Measurements from ENCODE around the gene BANK1.

DNA sequence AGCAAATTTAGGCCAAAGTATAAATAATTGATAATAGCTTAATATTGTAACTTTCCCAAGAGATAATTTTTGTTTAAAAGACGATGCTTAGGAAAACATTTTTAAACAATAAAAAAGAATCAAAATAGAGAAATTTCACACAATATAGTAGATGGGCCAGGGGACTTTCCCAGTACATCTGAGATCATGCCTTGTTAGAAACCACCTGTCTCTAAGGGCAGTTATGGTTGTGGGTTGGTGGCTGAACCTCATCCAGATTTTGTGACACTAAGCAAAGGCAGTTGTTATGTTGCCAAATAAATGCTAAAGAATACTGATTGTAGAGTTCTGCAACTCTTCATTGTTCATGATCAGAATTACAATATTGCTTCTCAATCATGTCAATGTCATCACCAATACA lies 270.6 kb downstream of the BANK1 start:
- TF ChIP-seq RAD21 (IDR thresholded peaks at IDR 0.05; ENCODE audit: low read length) (no peak), TAF1 (IDR thresholded peaks at IDR 0.05; ENCODE audit: borderline replicate concordance, low read depth, low read length) (no peak), POLR2AphosphoS5 (IDR thresholded peaks at IDR 0.05; ENCODE audit: low read depth, low read length) (no peak), RFX5 (IDR thresholded peaks at IDR 0.05; ENCODE audit: low read length) (no peak), FOXM1 (IDR thresholded peaks at IDR 0.05; ENCODE audit: low read depth) (no peak)
- TF ChIP-seq, protein P1, sequence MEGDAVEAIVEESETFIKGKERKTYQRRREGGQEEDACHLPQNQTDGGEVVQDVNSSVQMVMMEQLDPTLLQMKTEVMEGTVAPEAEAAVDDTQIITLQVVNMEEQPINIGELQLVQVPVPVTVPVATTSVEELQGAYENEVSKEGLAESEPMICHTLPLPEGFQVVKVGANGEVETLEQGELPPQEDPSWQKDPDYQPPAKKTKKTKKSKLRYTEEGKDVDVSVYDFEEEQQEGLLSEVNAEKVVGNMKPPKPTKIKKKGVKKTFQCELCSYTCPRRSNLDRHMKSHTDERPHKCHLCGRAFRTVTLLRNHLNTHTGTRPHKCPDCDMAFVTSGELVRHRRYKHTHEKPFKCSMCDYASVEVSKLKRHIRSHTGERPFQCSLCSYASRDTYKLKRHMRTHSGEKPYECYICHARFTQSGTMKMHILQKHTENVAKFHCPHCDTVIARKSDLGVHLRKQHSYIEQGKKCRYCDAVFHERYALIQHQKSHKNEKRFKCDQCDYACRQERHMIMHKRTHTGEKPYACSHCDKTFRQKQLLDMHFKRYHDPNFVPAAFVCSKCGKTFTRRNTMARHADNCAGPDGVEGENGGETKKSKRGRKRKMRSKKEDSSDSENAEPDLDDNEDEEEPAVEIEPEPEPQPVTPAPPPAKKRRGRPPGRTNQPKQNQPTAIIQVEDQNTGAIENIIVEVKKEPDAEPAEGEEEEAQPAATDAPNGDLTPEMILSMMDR (IDR thresholded peaks at IDR 0.05): no peak
